ENCODE results near the gene ANKRD22.

The ANKRD22 gene

GRCh38 chr10:88835096-88835909 lies 16.3 kb downstream of the ANKRD22 start:
- peak; percentile 77 to 88 for DNase-seq

GRCh38 chr10:88833723-88834122 lies 17.9 kb downstream of the ANKRD22 start:
- DNase-seq, result peak; percentile 69 to 74

GRCh38 chr10:88833156-88833555 lies 18.5 kb downstream of the ANKRD22 start:
- DNase-seq, result no peak

- no peak for DNase-seq
Observed at GRCh38 chr10:88832376-88832775, 19.3 kb downstream of the ANKRD22 start.

GRCh38 chr10:88831709-88832108 lies 19.9 kb downstream of the ANKRD22 start:
- no peak for DNase-seq

GRCh38 chr10:88830643-88831268 lies 20.9 kb downstream of the ANKRD22 start:
- no peak for DNase-seq

- no peak for DNase-seq
Observed at GRCh38 chr10:88828310-88828709, 23.3 kb downstream of the ANKRD22 start.

GRCh38 chr10:88827671-88828070 lies 24.0 kb downstream of the ANKRD22 start:
- DNase-seq, result no peak

GRCh38 chr10:88826388-88826787 lies 25.3 kb downstream of the ANKRD22 start:
- no peak for DNase-seq

GRCh38 chr10:88820748-88821401 lies 30.8 kb downstream of the ANKRD22 start:
- no peak for DNase-seq

- DNase-seq, result no peak
Observed at GRCh38 chr10:88819290-88819689, 32.4 kb downstream of the ANKRD22 start.

- DNase-seq, result no peak
Observed at GRCh38 chr10:88813200-88813599, 38.4 kb downstream of the ANKRD22 start.

GRCh38 chr10:88810196-88810961 lies 41.3 kb downstream of the ANKRD22 start:
- peak; percentile 31 to 70 for DNase-seq

GRCh38 chr10:88809621-88810020 lies 42.0 kb downstream of the ANKRD22 start:
- no peak for DNase-seq

- DNase-seq, result no peak
Observed at GRCh38 chr10:88805924-88806323, 45.7 kb downstream of the ANKRD22 start.

GRCh38 chr10:88805361-88805760 lies 46.3 kb downstream of the ANKRD22 start:
- DNase-seq, result no peak

GRCh38 chr10:88804083-88804812 lies 47.4 kb downstream of the ANKRD22 start:
- DNase-seq, result no peak

GRCh38 chr10:88803641-88804040 lies 48.0 kb downstream of the ANKRD22 start:
- no peak for DNase-seq

GRCh38 chr10:88802523-88803285 lies 48.9 kb downstream of the ANKRD22 start, which contains the start of gene LIPM:
Gene LIPM, plus strand, starts transcription at chr10:88802730. Its CDS starts 167 bp downstream, at chr10:88802897.
- DNase-seq, result no peak

GRCh38 chr10:88800152-88801125 lies 51.2 kb downstream of the ANKRD22 start:
- no peak for DNase-seq

All from inflammatory macrophage treated with lipopolysaccharide for 1 hour (primary cell).